Measurements from ENCODE around the gene FOXP1. TPM values are rescaled to one million over a fixed set of nuclear protein-coding genes. Genes with fewer than 3 reads are reported as not detected.

Gene FOXP1
- total and polyA plus RNA-seq, 9 of the 15 experiments (the other 6 are each of a cell fraction or from before 2014, with no cell fraction given), result 7.7 to 34.5 (median 13.7) TPM

GRCh38 chr3:71194785-71195184, 388.7 kb downstream of the FOXP1 start:
- WGBS (ENCODE audit: insufficient coverage, low coverage, missing lambda C conversion rate), result 89% methylated on average over 5 of the region's 5 CpGs
- no peak overlapping the region for H3K9ac ChIP-seq (ENCODE audit: insufficient read depth in 1 of 2, low read depth in 2 of 2, low read length in 2 of 2)
- ATAC-seq (0 out of 3 replicates have a peak, but pooled peaks have one; percentile 44), DNase-seq (ENCODE audit: extremely low read depth in 1 of 4, low spot score in 3 of 4) (peak in 2 of 4 experiments; percentile 10), FAIRE-seq (no peak)
- no peak overlapping the region for H2AFZ ChIP-seq (ENCODE audit: low read depth, low read length)
- H3K27ac ChIP-seq (ENCODE audit: extremely low read depth, low read depth, low read length), result no peak overlapping the region
- no peaks in the 10 kb centered on the region for H3K36me3 ChIP-seq (ENCODE audit: control insufficient read depth, insufficient read depth, low read length)
- H3K9me1 ChIP-seq (ENCODE audit: control insufficient read depth, insufficient read depth, low read length), result no peaks in the 10 kb centered on the region
- intact Hi-C loops (cut with micrococcal nuclease) (no loop called here), in situ Hi-C loops (cut with MboI) (no loop called here)
- H3K27me3 ChIP-seq (ENCODE audit: control insufficient read depth in 2 of 2, insufficient read depth in 2 of 2, low read length in 2 of 2), result no peaks in the 10 kb centered on the region
- no peaks in the 10 kb centered on the region for H4K20me1 ChIP-seq (replicated peaks; ENCODE audit: control insufficient read depth, insufficient read depth, low read length)
- ChIA-PET CTCF (ENCODE audit: low intra/inter-chr PET ratio) (no interaction called here), POLR2A (no interaction called here)
- no peak overlapping the region for H3K4me3 ChIP-seq
- no peaks in the 10 kb centered on the region for H3K79me2 ChIP-seq (ENCODE audit: control insufficient read depth, insufficient read depth, low read length)
- no peak for TF ChIP-seq ILK (tag; IDR thresholded peaks at IDR 0.05; ENCODE audit: borderline replicate concordance, low read depth)
- TF ChIP-seq, protein P1, sequence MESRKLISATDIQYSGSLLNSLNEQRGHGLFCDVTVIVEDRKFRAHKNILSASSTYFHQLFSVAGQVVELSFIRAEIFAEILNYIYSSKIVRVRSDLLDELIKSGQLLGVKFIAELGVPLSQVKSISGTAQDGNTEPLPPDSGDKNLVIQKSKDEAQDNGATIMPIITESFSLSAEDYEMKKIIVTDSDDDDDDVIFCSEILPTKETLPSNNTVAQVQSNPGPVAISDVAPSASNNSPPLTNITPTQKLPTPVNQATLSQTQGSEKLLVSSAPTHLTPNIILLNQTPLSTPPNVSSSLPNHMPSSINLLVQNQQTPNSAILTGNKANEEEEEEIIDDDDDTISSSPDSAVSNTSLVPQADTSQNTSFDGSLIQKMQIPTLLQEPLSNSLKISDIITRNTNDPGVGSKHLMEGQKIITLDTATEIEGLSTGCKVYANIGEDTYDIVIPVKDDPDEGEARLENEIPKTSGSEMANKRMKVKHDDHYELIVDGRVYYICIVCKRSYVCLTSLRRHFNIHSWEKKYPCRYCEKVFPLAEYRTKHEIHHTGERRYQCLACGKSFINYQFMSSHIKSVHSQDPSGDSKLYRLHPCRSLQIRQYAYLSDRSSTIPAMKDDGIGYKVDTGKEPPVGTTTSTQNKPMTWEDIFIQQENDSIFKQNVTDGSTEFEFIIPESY (CRISPR knock-in tag; IDR thresholded peaks at IDR 0.05), result peak; percentile 79
- no peaks in the 10 kb centered on the region for H3K9me3 ChIP-seq (replicated peaks; ENCODE audit: control insufficient read depth, insufficient read depth, low read depth, low read length)
- no TSS peak for BruUV-seq (replicated peaks)
- H3K4me2 ChIP-seq (ENCODE audit: insufficient read depth, low read length), result no peak overlapping the region
- H3K4me1 ChIP-seq (replicated peaks in 1 of 2; ENCODE audit: control insufficient read depth in 2 of 2, insufficient read depth in 2 of 2, low read length in 2 of 2), result peaks cover 6 to 9% of the 10 kb centered on the region in 2 experiments; a peak in 4 of 5 replicates

GRCh38 chr3:71191031-71191482, 392.5 kb downstream of the FOXP1 start:
- intact Hi-C loops (cut with micrococcal nuclease) (no loop called here), in situ Hi-C loops (cut with MboI) (no loop called here)
- peaks cover 5 to 19% of the 10 kb centered on the region in 2 experiments; a peak in 3 of 5 replicates for H3K4me1 ChIP-seq (replicated peaks in 1 of 2; ENCODE audit: control insufficient read depth in 2 of 2, insufficient read depth in 2 of 2, low read length in 2 of 2)
- no peaks in the 10 kb centered on the region for H3K79me2 ChIP-seq (ENCODE audit: control insufficient read depth, insufficient read depth, low read length)
- WGBS (ENCODE audit: insufficient coverage, low coverage, missing lambda C conversion rate), result 12% methylated on average over 4 of the region's 4 CpGs
- no peaks in the 10 kb centered on the region for H3K27me3 ChIP-seq (ENCODE audit: control insufficient read depth in 2 of 2, insufficient read depth in 2 of 2, low read length in 2 of 2)
- DNase-seq (ENCODE audit: extremely low read depth in 1 of 4, low spot score in 3 of 4) (no peak), ATAC-seq (peak; percentile 48), FAIRE-seq (peak; percentile 37)
- POLR2A ChIA-PET, result interaction anchor here (1.5 kb wide), 1 partner anchor 56 kb away, joined by 4 read pairs; no protein-coding TSS in a partner anchor
- no TSS peak for BruUV-seq (replicated peaks)
- H3K9me3 ChIP-seq (replicated peaks; ENCODE audit: control insufficient read depth, insufficient read depth, low read depth, low read length), result no peaks in the 10 kb centered on the region
- H3K4me2 ChIP-seq (ENCODE audit: insufficient read depth, low read length), result no peak overlapping the region
- H3K36me3 ChIP-seq (ENCODE audit: control insufficient read depth, insufficient read depth, low read length), result no peaks in the 10 kb centered on the region
- H4K20me1 ChIP-seq (replicated peaks; ENCODE audit: control insufficient read depth, insufficient read depth, low read length), result no peaks in the 10 kb centered on the region
- H3K4me3 ChIP-seq, result no peak overlapping the region
- CTCF ChIA-PET (ENCODE audit: low intra/inter-chr PET ratio), result no interaction called here
- no peak overlapping the region for H3K9ac ChIP-seq (ENCODE audit: insufficient read depth in 1 of 2, low read depth in 2 of 2, low read length in 2 of 2)
- no peaks in the 10 kb centered on the region for H3K9me1 ChIP-seq (ENCODE audit: control insufficient read depth, insufficient read depth, low read length)
- H3K27ac ChIP-seq (ENCODE audit: extremely low read depth, low read depth, low read length), result no peak overlapping the region
- H2AFZ ChIP-seq (ENCODE audit: low read depth, low read length), result no peak overlapping the region
- TF ChIP-seq ZNF583 (CRISPR knock-in tag; IDR thresholded peaks at IDR 0.05) (no peak), ZNF518B (CRISPR knock-in tag; IDR thresholded peaks at IDR 0.05) (no peak), RBM14 (IDR thresholded peaks at IDR 0.05; ENCODE audit: borderline replicate concordance, insufficient read depth, low read depth, low read length) (no peak), ZNF77 (CRISPR knock-in tag; IDR thresholded peaks at IDR 0.05) (no peak), SREBF1 (IDR thresholded peaks at IDR 0.05; ENCODE audit: borderline replicate concordance, low read depth, low read length) (no peak), SNAPC5 (CRISPR knock-in tag; IDR thresholded peaks at IDR 0.05) (no peak), ARID2 (IDR thresholded peaks at IDR 0.05) (no peak), BACH1 (tag; IDR thresholded peaks at IDR 0.05) (no peak), NR2F6 (CRISPR knock-in tag; IDR thresholded peaks at IDR 0.05) (no peak)
